OCI-LY1 (cell line): ENCODE measurements around the gene OSMR.

Experiments
- EZH2 ChIP-seq: fragments of 200-600 bp; sonication (generic), shearing (Covaris generic); IDR thresholded peaks from 2 replicates; pipeline ENCODE4 v1.8.0; 2017; ENCODE audit warnings: borderline replicate concordance, mixed run types, mild to moderate bottlenecking, antibody characterized with exemption, low read length, moderate library complexity, mixed read lengths
- TF ChIP-seq, protein P1 (sequence below): fragments of 200-600 bp; sonication (generic), shearing (Covaris generic); IDR thresholded peaks from 2 replicates; pipeline ENCODE4 v1.5.1; 2017; ENCODE audit warnings: mild to moderate bottlenecking, antibody characterized with exemption, low read length, moderate library complexity, mixed read lengths

DNA sequence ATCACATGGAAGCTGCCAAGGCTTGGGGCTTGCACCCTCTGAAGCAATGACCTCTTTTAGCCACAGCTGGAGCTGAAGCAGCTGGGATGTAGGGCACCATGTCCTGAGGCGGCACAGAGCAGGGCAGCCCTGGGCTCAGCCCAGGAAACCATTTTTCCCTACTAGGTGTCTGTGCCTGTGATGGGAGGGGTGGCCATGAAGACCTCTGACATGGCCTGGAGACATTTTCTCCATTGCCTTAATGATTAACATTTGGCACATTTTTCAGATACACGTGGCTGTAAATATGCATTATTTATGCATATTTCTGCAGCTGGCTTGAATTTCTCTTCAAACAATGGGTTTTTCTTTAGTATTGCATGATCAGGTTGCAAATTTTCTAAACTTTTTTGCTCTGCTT is 81.7 kb downstream of the OSMR start:
- TF ChIP-seq, protein P1, sequence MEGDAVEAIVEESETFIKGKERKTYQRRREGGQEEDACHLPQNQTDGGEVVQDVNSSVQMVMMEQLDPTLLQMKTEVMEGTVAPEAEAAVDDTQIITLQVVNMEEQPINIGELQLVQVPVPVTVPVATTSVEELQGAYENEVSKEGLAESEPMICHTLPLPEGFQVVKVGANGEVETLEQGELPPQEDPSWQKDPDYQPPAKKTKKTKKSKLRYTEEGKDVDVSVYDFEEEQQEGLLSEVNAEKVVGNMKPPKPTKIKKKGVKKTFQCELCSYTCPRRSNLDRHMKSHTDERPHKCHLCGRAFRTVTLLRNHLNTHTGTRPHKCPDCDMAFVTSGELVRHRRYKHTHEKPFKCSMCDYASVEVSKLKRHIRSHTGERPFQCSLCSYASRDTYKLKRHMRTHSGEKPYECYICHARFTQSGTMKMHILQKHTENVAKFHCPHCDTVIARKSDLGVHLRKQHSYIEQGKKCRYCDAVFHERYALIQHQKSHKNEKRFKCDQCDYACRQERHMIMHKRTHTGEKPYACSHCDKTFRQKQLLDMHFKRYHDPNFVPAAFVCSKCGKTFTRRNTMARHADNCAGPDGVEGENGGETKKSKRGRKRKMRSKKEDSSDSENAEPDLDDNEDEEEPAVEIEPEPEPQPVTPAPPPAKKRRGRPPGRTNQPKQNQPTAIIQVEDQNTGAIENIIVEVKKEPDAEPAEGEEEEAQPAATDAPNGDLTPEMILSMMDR: no peak
- TF ChIP-seq EZH2: no peak
